ENCODE results near the gene SYT7.

Gene SYT7

DNA sequence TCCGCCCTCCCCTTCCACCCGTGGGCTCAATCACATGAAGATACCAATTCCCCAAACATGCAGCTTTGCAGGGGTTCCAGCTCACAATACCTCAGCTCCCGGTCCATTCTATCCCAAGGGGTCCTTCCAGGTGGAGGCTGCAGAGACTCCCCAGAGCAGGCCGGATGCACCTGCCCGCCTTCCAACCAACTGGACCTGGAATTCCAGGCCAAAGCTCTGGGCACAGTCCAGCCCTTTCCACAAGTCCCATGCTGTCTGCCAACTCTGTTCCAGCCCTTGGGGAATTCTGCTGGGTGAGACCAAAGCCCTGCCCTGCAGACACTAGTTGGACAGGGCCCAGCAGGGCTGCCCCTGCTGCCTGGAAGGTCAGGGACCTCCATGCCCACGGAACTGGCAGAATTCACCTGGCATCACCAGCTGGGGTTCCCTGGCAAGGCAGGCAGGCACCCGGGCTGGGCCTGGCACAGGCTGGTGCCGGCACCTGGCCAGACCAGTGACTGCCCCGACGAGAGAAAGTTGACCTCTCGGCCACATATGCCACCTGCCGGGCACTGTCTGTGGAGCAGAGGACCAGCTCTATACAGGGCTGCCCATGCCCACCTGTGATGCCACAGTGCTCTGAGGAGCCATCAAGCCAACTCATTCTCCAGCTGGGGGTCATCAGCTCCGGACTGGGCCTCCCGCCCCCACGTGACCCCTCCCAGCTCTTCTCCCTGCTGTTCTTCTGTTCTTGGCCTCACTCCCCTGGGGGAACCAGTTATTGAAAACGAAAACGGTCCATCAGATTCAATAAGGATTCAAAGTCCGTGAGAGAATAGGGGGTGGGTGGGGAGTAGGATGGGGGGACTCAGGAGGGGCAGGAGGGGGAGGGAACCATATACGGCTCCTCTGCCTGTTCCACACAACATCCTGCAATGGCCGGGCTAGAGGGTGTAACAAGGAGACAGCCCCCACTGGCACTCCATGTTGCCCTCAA is 4.7 kb downstream of the SYT7 start:
- TF ChIP-seq MYC (IDR thresholded peaks at IDR 0.05; ENCODE audit: low read depth, low read length) (no peak), POLR2A (IDR thresholded peaks at IDR 0.05; ENCODE audit: extremely low read depth, insufficient read length) (no peak)
- TF ChIP-seq, protein P1, sequence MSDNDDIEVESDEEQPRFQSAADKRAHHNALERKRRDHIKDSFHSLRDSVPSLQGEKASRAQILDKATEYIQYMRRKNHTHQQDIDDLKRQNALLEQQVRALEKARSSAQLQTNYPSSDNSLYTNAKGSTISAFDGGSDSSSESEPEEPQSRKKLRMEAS (IDR thresholded peaks at IDR 0.05; ENCODE audit: low read depth, low read length): no peak
- TF ChIP-seq, protein P2, sequence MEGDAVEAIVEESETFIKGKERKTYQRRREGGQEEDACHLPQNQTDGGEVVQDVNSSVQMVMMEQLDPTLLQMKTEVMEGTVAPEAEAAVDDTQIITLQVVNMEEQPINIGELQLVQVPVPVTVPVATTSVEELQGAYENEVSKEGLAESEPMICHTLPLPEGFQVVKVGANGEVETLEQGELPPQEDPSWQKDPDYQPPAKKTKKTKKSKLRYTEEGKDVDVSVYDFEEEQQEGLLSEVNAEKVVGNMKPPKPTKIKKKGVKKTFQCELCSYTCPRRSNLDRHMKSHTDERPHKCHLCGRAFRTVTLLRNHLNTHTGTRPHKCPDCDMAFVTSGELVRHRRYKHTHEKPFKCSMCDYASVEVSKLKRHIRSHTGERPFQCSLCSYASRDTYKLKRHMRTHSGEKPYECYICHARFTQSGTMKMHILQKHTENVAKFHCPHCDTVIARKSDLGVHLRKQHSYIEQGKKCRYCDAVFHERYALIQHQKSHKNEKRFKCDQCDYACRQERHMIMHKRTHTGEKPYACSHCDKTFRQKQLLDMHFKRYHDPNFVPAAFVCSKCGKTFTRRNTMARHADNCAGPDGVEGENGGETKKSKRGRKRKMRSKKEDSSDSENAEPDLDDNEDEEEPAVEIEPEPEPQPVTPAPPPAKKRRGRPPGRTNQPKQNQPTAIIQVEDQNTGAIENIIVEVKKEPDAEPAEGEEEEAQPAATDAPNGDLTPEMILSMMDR (IDR thresholded peaks at IDR 0.05; ENCODE audit: low read depth, low read length): no peak
- H3K4me3 ChIP-seq (ENCODE audit: low read depth, low read length): no peak overlapping the region
- no peak for DNase-seq (ENCODE audit: low read depth)

DNA sequence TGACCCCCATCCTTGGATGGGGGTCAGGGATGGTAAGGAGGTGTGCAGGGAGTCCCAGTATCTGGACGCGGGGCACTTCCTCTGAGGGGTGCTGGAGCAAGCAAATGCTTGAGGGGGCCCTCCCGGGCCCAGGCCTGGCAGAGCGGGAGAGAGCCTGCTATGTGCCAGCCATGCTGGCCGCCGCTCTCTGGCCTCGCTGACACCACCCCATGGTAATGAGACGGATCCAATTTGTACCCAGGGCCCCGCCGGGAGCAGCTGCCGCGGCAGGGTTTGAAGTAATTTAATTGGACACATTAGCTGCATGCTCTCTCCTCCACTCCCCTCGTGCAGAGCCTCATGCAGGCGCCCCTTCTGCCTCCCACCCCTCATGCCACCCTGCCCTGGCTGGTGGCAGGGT is 6.3 kb downstream of the SYT7 start:
- DNase-seq (ENCODE audit: low read depth): no peak
- TF ChIP-seq, protein P2 (IDR thresholded peaks at IDR 0.05; ENCODE audit: low read depth, low read length): no peak
- TF ChIP-seq POLR2A (IDR thresholded peaks at IDR 0.05; ENCODE audit: extremely low read depth, insufficient read length) (no peak), MYC (IDR thresholded peaks at IDR 0.05; ENCODE audit: low read depth, low read length) (no peak)
- TF ChIP-seq, protein P1 (IDR thresholded peaks at IDR 0.05; ENCODE audit: low read depth, low read length): no peak
- H3K4me3 ChIP-seq (ENCODE audit: low read depth, low read length): no peak overlapping the region

DNA sequence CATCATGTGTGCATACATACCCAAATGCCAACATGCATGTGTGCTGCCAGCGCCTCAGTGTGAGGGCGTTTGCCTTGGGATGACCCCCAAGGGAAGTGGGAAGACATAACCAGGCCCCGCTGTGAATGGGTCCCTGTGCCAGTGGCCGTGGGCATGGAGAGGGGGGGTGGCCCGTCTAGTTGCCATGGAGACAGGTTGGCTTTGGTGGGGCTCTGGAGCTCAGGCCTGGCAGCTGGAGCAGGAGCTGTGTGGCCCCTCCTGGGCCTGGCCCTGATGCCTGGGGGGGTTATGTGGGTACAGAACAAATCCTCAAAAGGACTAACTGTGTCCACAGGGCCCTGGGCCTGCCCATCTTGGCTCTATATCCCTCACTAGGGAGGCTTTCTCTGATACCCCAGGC is 8.0 kb downstream of the SYT7 start:
- no peak overlapping the region for H3K4me3 ChIP-seq (ENCODE audit: low read depth, low read length)
- no peak for DNase-seq (ENCODE audit: low read depth)
- no peak for TF ChIP-seq POLR2A (IDR thresholded peaks at IDR 0.05; ENCODE audit: extremely low read depth, insufficient read length)
- TF ChIP-seq, protein P1 (IDR thresholded peaks at IDR 0.05; ENCODE audit: low read depth, low read length): no peak
- TF ChIP-seq, protein P2 (IDR thresholded peaks at IDR 0.05; ENCODE audit: low read depth, low read length): no peak
- TF ChIP-seq MYC (IDR thresholded peaks at IDR 0.05; ENCODE audit: low read depth, low read length): no peak

DNA sequence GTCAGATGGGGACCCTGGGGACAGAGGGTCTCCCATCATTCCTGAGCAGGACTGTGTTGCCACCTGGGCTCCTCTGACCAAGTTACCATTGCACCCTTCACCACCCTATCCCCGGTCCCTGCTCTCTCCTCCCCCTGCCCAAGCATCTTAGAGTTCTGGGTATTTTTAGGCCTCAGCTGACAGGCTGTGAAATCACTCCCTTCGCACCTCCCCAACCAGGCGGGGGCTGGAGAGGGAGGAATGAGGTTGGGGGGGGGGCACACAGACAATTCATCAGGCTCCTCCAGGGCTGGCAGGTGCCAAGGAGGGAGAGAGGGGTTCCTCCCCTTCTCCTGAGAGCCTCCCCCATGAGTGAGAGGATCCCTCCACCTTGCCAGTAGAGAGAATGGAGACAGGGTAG is 9.0 kb downstream of the SYT7 start:
- DNase-seq (ENCODE audit: low read depth): no peak
- TF ChIP-seq, protein P1 (IDR thresholded peaks at IDR 0.05; ENCODE audit: low read depth, low read length): no peak
- TF ChIP-seq MYC (IDR thresholded peaks at IDR 0.05; ENCODE audit: low read depth, low read length): no peak
- TF ChIP-seq, protein P2 (IDR thresholded peaks at IDR 0.05; ENCODE audit: low read depth, low read length): no peak
- no peak for TF ChIP-seq POLR2A (IDR thresholded peaks at IDR 0.05; ENCODE audit: extremely low read depth, insufficient read length)
- H3K4me3 ChIP-seq (ENCODE audit: low read depth, low read length): no peak overlapping the region

DNA sequence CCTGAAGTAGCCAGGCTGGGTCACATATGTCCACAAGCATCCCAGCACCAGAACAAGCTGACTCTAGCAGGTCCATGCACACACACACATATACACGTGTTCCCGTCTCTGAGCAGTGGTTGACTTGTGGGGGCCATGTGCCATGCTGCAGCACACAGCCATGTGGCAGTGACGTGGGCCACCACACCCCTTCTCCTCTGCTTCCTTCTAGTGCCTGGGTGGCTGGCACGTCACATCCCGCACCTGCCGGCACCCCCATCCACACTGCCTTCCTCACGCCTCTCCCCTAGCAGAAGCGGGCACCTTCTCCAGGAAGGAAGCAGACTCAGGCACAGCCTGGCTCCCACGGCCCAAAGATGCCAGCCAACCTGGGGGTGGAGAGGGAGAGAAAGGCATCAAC is 9.5 kb downstream of the SYT7 start:
- H3K4me3 ChIP-seq (ENCODE audit: low read depth, low read length): no peak overlapping the region
- TF ChIP-seq, protein P1 (IDR thresholded peaks at IDR 0.05; ENCODE audit: low read depth, low read length): peak; percentile 25; the same call in 1 of the 2 replicates
- TF ChIP-seq MYC (IDR thresholded peaks at IDR 0.05; ENCODE audit: low read depth, low read length): no peak
- no peak for DNase-seq (ENCODE audit: low read depth)

DNA sequence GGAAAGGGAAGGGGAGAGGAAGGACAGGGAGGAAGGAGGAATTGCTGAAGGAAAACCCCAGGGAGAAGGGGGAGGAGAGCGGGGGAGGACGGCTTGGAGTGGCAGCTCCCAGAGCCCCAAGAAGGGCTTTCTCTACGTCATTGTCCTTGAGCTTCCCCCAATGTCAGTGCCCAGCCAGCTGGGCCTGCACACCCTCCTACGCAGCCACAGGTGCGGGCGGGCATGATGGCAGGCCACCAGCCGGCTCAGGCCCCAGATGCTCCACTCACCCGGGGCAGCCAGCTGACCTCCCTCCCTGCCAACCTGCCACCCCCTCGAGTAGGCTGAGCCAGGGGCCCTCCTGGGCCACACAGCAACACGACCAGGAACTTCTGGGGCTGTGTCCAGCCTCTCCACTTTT is 11.2 kb downstream of the SYT7 start:
- no peak for DNase-seq (ENCODE audit: low read depth)
- no peak overlapping the region for H3K4me3 ChIP-seq (ENCODE audit: low read depth, low read length)
- no peak for TF ChIP-seq MYC (IDR thresholded peaks at IDR 0.05; ENCODE audit: low read depth, low read length)
- TF ChIP-seq, protein P2 (IDR thresholded peaks at IDR 0.05; ENCODE audit: low read depth, low read length): no peak
- no peak for TF ChIP-seq POLR2A (IDR thresholded peaks at IDR 0.05; ENCODE audit: extremely low read depth, insufficient read length)
- TF ChIP-seq, protein P1 (IDR thresholded peaks at IDR 0.05; ENCODE audit: low read depth, low read length): no peak

Data from NB4 (cell line).